GM19351 (cell line): ENCODE results near the gene RBM33.
A peak's percentile ranks its signal among the peaks of the same experiment; 100 is the strongest.

ENCODE experiments used
- ATAC-seq: cut with Tn5 transposase; IDR thresholded peaks from one replicate; pipeline ENCODE4 v1.9.1; 2021; ENCODE audit warnings: mild to moderate bottlenecking, moderate library complexity; ENCODE audit not compliant: unreplicated experiment

RBM33 gene

DNA sequence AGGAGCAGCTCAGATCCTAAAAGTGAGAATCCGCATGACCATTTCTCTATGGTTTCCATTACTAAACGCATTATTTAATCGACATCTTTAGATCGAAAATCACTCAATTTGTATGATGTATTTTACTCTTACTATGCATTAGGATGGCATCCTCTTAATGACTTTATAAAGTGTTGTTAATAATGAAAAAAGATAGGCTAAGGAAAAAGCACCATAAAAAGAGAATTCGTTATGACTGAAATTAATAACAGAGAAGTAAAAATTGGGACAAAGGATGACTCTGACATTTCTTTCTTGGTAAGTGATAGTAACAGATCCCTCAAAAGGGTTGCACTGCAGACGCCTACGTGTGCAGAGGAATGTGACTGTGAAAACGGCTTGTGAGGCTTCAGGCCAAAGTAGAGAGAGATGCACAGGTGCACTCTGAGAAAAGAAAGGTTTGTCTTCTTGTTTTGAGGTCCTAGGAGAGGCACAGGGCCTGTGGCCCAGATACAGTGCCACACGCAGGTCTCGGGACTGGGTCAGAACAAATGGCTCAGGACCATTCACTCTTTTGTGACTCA is 23.0 kb upstream of the RBM33 start:
- no peak for ATAC-seq

DNA sequence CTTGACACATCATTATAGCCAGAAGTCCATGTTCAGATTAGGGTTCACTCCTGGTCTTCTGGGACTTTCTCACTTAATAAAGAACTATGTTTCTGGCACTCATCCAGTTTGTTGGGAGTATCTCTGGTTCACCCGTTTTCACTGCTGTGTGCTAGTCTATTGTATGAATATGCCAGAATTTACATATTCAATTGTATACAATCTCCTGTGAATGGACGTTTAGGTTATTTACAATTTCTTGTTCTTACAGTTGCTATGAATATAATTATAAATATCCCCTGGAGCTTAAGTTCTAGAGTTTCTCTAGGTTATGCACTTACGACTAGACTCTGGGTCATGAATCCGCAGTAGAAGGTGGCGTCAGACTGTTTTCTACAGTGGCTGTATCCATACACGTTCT is 20.0 kb upstream of the RBM33 start:
- ATAC-seq = no peak

DNA sequence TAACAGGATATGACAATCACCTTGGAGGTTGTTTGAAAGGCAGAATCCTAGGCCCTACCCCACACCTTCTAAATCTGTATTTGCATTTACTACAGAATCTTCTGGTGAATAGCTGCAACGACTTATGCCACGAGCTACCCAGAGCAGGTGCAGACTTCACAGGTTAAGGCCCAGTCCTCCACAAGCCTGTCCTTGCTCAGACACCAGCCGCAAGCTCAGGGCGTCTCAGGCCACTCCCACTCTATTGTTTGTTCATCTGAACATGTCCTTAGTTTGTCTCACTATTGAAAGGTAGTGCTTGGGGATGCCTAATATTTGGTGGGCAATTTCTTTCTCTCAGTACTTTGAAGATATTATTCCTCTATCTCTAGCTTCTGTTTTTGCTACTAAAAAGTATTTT is 18.9 kb upstream of the RBM33 start:
- no peak for ATAC-seq

DNA sequence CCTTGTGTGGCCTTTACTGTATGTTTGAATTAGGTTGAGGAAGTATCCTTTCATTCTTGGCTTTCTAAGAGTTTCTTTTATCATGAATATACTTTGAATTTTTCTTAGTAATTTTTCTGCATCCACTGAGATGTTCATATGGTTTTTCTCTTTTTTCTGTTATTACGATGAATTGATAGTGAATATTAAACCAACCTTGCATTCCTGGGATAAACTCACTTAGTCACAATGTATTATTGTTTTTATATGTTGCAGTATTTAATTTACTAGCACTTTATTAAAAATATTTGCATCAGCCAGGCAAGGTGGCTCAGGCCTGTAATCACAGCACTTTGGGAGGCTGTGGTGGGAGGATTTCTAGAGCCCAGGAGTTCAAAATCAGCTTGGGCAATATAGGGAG is 15.3 kb upstream of the RBM33 start:
- ATAC-seq = no peak

DNA sequence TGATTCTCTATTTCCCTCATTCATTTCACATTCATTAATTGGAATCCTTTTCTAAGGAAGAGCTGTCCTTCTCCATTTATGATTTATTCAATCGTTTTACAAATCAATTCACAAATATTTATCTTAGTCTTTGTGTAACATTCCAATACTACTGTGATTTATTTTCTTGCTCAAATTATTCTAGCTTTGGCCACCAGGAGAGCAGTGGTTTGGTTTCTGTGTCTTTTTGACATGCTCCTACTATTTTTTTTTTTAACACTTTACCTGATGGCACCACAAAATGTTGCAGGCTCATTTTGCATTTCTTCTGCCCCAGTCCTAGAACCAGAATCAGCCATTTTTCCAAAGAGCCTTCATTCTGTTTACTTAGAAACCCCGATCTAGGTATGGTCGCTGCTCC is 13.3 kb upstream of the RBM33 start:
- no peak for ATAC-seq

DNA sequence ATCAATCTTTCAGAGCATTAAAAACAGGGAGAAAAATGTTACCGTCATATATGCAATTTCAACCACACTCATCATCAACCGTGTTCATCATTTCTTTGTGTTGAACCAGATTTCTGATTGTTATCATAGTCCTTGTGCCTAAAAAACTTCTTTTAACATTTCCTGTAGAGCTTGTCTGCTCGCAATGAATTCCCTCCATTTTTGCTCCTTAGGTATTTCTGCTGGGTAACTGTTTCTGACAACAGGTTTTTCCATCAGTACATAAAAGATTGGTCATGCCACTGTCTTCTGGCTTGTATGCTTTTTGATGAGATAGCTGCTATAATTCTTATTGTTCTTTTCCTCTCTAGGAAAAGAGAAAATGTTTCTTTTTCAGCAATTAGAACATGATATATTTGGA is 8.6 kb upstream of the RBM33 start:
- ATAC-seq = no peak

DNA sequence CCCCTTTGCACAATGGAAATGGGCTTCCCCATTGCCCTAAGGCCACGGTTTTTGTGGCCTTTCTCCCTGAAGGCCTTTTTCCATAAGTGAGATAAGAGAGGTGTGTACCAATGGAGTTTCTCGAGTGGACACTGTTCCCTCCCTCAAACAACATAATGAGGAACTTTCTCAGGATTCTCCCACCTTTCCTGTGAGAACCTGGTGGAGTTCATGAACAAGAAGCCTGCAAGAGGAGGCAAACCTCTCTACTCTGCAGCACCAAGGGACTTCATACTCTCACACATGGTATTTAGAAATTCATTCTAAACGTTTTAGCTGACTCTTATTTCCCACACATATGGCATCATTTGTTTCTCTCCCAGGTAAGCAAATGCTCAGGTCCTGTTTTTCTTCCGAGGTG is 7.3 kb upstream of the RBM33 start:
- no peak for ATAC-seq

DNA sequence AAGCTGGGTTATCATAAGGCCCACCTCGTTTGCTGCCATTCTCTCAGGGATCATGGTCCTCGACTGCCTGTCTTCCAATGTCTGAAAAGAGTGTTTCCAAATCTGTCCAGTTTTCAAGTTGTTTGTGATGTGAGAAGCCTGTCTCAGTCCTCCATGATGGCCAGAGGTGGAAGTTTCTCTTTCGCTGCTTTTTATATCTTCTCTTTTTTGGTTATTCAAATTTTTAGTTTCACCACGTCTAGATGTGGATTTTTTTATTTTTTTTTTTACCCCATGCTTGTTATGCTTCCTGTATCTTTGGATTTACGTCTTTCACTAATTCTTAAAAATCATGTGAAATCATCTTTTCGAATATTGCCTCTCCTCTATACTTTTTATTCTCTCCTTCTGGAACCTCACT is 6.1 kb upstream of the RBM33 start:
- peak; percentile 47 for ATAC-seq

DNA sequence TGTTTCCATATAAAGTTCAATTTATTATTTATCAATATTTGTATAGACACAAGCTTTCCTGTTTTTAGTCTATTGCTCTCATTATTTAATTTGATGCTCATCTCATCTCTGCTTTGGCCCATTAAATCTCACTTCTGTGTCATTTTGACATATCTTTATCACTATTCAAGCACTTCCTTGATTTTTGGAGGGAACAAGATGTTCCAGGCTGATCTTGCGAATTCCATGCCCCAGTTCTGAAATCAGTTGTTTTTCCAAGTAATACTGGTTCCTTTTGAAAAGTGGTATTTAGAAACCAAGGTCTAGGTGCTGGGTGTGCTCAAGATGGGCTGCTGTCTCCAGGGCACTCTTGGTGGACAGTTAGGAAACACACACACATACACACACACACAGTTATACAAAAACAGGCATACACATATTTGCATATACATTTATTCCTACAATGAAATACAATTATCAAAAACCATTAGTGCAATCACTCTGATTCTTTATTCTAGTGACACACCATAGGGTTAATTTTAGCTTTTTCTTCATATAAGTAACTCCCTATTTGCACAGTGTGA is 4.4 kb upstream of the RBM33 start:
- no peak for ATAC-seq

DNA sequence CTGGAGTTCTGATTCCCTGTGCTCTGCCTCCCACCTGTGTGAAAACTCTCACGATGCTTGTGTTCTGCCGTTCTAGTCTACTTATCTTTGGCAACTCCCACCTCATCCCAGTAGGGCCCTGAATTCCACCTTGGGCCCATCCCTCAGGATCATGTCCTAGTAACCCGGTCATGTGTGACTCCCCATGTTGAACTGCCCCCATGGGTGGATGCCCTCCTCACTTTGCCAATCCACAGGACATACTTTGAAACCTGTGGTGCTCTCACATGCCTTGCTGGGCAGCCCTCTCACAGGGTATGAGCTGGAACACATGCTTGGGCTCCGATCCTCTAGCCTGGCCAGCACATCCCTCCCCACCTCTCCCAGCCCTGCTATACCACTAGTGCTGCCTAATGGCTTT is 3.8 kb upstream of the RBM33 start:
- ATAC-seq = no peak

DNA sequence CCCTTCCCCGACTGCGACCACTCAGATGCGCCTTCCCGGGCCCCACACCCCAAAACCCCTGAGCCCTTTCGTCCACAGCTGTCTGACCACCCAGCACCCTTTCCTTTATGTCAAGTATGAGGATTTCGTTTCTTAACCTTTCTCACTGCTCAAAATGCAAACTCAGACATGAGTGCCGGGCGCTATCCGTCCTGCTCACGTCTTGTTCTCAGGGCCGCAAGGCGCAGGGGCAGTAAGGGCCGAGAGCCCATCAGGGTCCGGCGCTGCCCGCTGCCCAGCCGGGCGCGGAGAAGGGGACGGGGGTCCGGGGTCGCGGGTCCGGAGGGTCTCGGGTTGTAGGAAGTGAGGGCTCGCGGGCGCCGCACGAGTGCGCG is 670 bp upstream of the RBM33 start:
- peak; percentile 19 for ATAC-seq

DNA sequence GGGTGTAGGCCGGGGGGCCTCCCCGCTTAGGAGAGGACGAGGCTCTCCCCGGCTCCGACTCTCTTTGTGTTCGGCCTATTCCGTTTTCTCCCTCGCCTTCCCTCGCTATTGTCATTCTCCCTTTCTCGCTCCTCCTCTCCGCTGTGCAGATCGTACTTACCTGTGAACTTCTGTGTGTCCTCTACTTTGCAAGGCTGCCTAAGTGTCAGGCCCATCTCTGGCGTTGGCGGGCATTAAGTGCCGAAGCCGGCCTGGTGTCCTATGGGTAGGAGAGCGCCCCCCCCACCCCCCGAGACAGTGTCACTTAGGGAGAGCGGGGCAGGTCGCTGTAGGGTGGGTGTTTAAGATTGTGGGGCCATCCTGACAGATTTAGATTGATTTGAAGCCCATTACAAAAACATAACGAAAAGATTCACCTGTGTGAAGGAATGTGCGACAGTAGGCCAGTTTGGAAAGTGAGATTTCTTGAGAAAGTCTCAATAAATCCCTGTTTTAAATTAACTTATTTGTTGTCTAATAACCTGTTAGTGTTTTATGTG is 579 bp downstream of the RBM33 start:
- peak; percentile 43 for ATAC-seq

DNA sequence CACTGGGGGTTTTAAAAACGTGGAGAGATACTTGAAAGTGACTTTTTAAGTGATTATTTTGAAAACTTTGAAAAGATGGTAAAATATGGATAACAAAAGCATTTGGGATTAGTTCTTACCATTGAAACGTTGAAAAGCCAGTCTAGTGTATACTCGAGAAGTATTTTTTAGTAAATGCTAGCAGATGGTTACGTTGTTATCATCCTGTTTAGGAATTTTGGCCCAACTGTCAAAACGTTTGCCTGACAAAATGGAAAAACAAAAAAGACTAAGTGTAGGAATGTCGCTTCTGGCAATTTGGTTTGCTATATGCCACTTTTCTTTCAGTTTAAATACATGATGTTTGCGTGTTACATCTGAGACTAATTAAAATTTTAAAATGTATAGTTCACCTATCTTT is 1.2 kb downstream of the RBM33 start:
- ATAC-seq = no peak

DNA sequence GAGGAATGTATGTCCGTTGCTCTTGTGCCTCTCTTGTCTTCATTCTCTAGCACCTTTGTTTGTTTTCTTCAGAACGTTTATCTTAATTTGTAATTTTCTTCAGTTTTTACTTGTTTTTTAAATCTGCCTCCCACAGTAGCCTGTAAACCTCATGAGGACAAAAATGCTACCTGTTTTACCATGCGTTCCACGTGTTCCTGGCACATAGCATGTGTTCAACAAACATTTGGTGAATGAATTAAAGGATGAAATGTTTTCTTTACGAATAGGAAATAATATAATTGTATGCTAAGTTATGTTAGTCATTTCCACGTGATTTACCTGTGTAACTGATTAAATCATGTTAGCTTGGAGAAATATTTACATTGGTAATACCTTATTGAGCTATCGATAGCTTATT is 2.2 kb downstream of the RBM33 start:
- ATAC-seq = no peak

DNA sequence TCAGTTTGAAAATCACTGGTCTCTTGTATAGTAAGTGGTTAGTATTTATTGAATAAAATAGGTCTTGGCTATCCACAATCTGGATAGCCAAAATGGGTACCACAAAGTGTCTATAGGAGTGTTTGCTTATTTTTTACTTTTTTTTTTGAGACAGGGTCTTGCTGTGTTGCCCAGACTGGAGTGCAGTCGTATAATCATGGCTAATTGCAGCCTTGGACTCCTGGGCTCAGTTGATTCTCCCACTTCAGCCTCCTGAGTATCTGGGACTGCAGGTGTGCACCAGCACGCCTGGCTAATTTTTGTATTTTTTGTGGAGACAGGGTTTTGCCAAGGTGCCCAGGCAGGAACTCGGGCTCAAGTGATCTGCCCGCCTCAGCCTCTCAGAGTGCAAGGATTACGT is 2.8 kb downstream of the RBM33 start:
- ATAC-seq = no peak

DNA sequence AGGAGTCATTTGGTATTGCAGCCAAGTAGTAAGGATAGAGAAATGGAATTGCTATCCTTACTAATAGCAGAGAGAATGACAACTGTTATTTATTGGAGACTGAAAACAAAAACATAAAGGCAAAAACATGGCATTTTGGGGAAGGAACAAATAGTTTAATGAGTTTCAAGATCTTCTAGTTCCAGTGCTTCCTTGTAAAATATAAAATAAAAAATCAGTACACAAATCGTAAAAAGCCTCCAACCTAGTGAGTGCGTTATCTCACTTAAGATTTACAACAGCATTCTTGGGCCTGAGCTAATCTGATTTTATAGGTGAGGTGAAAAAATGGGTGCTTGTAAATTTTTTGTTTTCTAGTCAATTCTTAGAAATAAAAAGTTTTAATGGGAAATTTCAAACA is 3.3 kb downstream of the RBM33 start:
- no peak for ATAC-seq

DNA sequence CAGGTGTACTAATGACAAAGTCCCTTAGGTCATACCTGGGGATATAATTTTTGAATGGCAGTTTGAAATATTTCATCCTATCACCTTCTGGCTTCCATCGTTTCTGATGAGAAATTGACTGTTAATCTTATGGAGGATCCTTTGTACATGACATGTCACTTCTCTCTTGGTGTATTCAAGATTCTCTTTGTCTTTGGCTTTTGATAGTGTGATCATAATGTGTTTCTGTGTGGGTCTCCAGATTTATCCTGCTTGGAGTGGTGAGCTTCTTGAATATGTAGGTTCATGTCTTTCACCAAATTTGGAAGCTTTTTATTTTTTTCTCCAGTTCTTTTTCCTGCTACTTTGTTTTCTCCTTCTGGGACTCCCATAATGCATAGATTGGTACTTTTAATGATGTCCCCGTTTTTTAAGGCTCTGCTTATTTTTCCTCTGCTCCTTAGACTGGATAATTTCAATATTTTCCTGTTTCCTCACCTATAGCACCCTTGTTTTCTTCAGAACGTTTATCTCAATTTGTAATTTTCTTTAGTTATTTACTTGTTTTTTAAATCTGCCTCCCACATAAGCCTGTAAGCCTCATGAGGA is 4.4 kb downstream of the RBM33 start:
- no peak for ATAC-seq

DNA sequence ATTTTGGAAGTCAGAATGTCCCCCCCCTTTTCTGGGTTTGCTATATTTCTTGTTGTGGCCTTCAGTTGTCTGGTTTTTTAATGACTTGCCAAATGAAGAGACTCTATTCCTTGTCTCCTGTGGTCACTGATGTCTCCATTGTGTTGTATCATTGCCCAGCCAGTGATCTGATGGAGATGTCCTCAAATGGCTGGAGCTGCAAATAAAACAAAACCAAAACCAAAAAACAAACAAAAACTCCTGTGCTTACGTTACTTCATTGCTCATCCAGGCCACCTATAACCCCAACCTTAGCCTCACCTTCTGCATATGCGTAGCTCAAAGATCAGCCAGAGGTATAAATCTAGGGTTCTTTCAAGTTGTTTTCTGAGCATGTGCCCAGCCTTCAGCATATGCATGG is 5.1 kb downstream of the RBM33 start:
- no peak for ATAC-seq

DNA sequence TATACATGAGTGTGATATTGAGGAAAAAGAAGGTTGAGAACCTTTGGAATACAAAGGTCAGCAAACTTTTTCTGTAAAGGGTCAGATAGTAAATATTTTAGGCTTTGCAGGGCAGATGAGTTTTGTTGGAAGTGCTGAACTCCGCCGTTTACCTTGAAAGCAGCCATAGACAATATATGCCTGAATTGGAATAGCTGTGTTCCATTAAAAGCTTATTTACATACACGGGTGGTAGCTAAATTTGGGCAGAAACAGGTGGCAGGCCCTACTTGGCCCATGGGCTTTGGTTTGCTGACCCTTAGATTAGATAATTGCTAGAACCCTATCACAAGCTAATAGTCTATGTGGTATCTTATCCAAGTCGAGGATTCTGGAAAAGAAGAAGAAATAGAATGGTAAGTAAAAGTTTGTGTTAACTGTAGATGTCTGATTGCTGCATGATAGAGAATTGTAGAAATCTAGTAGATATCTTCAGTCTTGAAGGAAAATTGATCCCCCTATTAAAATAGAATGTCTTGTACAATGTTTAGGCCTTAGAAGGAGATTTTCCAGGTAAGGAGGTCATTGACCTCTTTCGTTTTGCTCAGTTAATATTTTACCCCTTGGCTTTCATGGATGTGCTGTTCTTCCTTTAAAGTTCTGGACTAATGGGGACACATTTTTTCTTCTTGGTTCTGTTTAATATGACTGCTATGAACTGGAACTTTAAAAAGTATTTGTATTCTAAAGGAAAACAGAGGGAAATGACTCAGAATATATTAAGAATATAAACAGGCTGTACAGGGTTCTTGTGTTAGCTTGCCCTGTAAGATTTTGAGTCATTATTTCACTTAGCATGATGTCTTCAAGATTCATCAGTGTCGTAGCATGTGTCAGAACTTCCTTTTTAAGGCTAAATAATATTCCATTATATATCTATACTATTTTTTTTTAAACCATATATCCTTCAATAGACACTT is 8.0 kb downstream of the RBM33 start:
- no peak for ATAC-seq

DNA sequence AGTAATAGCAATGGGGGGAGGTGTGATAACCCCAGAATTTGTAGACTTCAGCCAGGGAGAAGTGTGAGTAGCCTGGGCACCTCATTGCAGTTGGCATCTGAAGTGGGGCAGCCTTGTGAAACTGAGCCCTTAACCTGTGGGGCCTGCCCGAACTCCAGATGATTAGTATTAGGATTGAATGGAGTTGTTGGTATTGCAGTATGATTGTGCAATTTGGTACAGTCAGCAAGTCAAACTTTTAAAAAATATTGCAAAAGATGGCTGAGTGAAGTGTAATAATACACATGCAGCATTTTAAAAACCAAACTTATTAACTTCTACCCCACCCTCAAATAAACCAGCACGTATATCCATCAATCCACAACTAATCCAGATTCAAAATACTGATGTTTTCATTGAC is 9.3 kb downstream of the RBM33 start:
- ATAC-seq = no peak

DNA sequence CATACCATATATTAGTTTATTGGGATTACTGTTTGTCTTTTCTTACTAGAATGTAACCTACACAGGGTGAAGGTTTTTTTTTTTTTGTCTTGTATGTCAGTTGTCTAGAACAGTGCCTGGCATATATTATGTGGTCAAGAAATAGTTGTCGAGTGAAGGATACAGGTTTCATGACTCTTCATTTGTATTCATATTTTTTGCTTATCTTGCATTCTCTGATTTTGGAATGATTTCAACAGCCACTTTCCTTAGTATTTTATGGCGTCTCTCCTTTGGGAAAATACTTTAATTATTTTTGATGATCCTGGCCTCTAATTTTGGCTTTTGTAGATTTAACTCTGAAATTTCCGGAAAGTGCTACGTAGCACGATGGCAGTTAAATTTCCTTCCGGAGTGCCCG is 12.4 kb downstream of the RBM33 start:
- ATAC-seq = no peak
